ENCODE data around the gene NATD1. TPM values are rescaled to one million over a fixed set of nuclear protein-coding genes. Genes with fewer than 3 reads are reported as not detected.

The NATD1 gene
- total RNA-seq, 4 donors from 2014 or later, result 8.9 to 22.2 (median 15.4) TPM

GRCh38 chr17:21298983-21299519 lies 45.8 kb upstream of the NATD1 start:
- 50 to 74% methylated on average over 5 to 6 of the region's 13 CpGs for whole genome bisulfite sequencing, 2 donors (ENCODE audit: low coverage in 1 of 2)
- H3K9me3 ChIP-seq, result no peaks in the 10 kb centered on the region
- H3K36me3 ChIP-seq, result peaks cover 0 to 64% of the 10 kb centered on the region in 2 donors
- no peak for ATAC-seq
- TF ChIP-seq EP300 (IDR thresholded peaks at IDR 0.05) (no peak), POLR2A (IDR thresholded peaks at IDR 0.05) (no peak), CTCF (IDR thresholded peaks at IDR 0.05) (no peak), POLR2AphosphoS5 (IDR thresholded peaks at IDR 0.05) (no peak)
- peaks cover 0 to 38% (median 15%) of the 10 kb centered on the region in 3 donors for H3K4me1 ChIP-seq
- no peak overlapping the region for H3K27ac ChIP-seq
- H3K27me3 ChIP-seq, result peaks cover 5% of the 10 kb centered on the region
- no peak overlapping the region for H3K4me3 ChIP-seq

DNA sequence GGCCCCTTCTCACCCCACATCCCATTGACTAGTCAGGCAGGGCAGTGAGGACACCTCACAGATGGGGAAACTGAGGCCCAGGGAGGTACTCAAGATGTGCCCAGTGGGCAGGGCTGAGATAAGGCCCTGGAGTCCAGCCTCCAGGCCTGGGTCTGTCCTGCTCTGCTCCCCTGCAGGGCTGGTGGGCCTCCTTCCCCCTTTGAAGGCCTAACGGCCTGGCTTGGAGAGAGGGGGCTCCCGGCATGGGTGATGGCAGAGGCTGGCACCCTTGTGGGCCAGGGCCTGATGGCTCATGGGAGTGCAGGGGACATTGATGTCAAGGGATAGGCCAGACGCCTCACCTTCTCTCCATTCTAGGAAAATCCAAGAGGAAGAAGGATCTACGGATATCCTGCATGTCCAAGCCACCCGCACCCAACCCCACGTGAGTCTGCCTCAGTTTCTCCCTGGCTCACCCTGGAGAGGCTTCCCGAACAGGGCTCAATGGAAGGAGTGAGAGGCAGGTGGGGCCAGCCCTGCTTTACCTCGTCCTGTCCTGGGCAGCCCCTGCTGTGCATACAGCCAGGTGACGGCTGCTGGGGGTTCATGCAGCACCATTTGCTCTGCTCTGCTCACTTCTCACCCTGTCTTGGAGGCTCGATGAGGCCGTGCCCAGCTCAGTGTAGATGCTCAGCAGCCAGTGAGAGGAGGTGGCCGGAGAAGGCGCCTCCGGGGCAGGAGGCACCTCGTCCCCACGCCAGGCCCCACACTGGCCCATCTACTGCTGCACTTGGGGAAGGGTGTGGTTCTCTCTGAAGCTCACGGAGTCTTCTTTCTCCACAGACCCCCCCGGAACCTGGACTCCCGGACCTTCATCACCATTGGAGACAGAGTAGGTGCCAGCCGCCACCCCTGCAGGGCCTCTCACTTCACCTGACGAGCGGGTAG lies 45.1 kb upstream of the NATD1 start:
- TF ChIP-seq POLR2AphosphoS5 (IDR thresholded peaks at IDR 0.05), result no peak
- no peak for TF ChIP-seq POLR2A (IDR thresholded peaks at IDR 0.05)
- no peak for TF ChIP-seq EP300 (IDR thresholded peaks at IDR 0.05)
- no peak for TF ChIP-seq CTCF (IDR thresholded peaks at IDR 0.05)
- H3K4me1 ChIP-seq, result peaks cover 0 to 38% (median 15%) of the 10 kb centered on the region in 3 donors
- ATAC-seq, result no peak
- no peaks in the 10 kb centered on the region for H3K9me3 ChIP-seq
- WGBS, 2 donors (ENCODE audit: low coverage in 1 of 2), result 63 to 64% methylated on average over 6 to 15 of the region's 22 CpGs
- no peak overlapping the region for H3K27ac ChIP-seq
- H3K27me3 ChIP-seq, result peaks cover 5% of the 10 kb centered on the region
- H3K4me3 ChIP-seq, result no peak overlapping the region
- H3K36me3 ChIP-seq, result peaks cover 0 to 57% of the 10 kb centered on the region in 2 donors

GRCh38 chr17:21297597-21297996 lies 44.4 kb upstream of the NATD1 start:
- Histone ChIP-seq H3K27me3 (peaks cover 5% of the 10 kb centered on the region), H3K27ac (no peak overlapping the region), H3K36me3 (peaks cover 0 to 49% of the 10 kb centered on the region in 2 donors), H3K4me1 (peaks cover 0 to 38% (median 15%) of the 10 kb centered on the region in 3 donors), H3K4me3 (no peak overlapping the region), H3K9me3 (no peaks in the 10 kb centered on the region)
- TF ChIP-seq POLR2A (IDR thresholded peaks at IDR 0.05) (no peak), CTCF (IDR thresholded peaks at IDR 0.05) (no peak), POLR2AphosphoS5 (IDR thresholded peaks at IDR 0.05) (no peak), EP300 (IDR thresholded peaks at IDR 0.05) (no peak)
- no peak for ATAC-seq
- 20 to 80% methylated on average over 1 to 2 of the region's 10 CpGs for WGBS, 2 donors (ENCODE audit: low coverage in 1 of 2)

DNA sequence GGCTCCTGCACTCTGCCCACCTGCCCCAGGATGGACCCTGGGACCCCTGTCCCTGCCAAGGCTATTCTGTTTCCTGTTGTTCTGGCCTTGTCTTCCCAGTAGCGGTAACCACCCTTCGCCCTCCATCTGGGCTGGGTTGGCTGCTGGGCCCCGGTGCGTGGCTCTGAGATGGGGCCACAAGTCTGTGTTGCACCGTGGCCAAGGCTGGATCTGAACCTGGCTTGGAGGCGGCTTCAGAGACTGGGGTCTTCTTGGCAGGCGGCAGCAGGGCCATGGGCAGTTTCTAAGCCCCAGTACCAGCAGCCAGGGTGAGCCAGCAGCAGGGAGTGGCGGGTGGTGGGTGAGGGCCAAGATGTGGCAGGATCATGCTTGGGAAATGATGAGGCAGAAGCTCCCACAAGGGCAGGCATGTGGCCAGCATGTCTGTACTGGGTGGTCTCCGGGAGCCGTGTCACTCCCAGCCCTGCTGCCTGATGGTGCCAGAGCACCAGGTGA lies 43.9 kb upstream of the NATD1 start:
- peaks cover 0 to 40% (median 15%) of the 10 kb centered on the region in 3 donors for H3K4me1 ChIP-seq
- H3K27ac ChIP-seq, result no peak overlapping the region
- WGBS, 2 donors (ENCODE audit: low coverage in 1 of 2), result 54% methylated on average over 4 of the region's 10 CpGs; no CpG with 5 or more reads in 1 of the 2 donors
- TF ChIP-seq EP300 (IDR thresholded peaks at IDR 0.05), result no peak
- no peak overlapping the region for H3K4me3 ChIP-seq
- ATAC-seq, result no peak
- peaks cover 5% of the 10 kb centered on the region for H3K27me3 ChIP-seq
- peaks cover 0 to 46% of the 10 kb centered on the region in 2 donors for H3K36me3 ChIP-seq
- no peaks in the 10 kb centered on the region for H3K9me3 ChIP-seq

- Histone ChIP-seq H3K27ac (no peak overlapping the region), H3K4me3 (no peak overlapping the region), H3K9me3 (no peaks in the 10 kb centered on the region), H3K4me1 (peaks cover 0 to 47% (median 15%) of the 10 kb centered on the region in 3 donors), H3K36me3 (peaks cover 0 to 45% of the 10 kb centered on the region in 2 donors), H3K27me3 (peaks cover 5% of the 10 kb centered on the region)
- no peak for ATAC-seq
- TF ChIP-seq POLR2AphosphoS5 (IDR thresholded peaks at IDR 0.05) (no peak), EP300 (IDR thresholded peaks at IDR 0.05) (no peak)
- 48 to 79% methylated on average over 11 to 19 of the region's 22 CpGs for WGBS, 2 donors (ENCODE audit: low coverage in 1 of 2)
These were observed 43.2 kb upstream of the NATD1 start for GRCh38 chr17:21296097-21297025.
